KMS-11 (cell line): ENCODE results near the gene SLC37A4.
"Not testable (repeated sequence)": the region's sequence is repeated elsewhere in the genome, so short reads cannot be mapped to it uniquely, and the experiment has no call there.

Experiments
- H2AFZ ChIP-seq: fragments of 200-600 bp; sonication (generic); 2 replicates; pipeline ENCODE4 v1.6.1; 2016; ENCODE audit warnings: antibody characterized with exemption, mixed run types, low read depth
- H3K27ac ChIP-seq: fragments of 200-600 bp; sonication (generic); 2 replicates; pipeline ENCODE4 v1.6.1; 2016; ENCODE audit warnings: mild to moderate bottlenecking, mixed run types
- H3K27me3 ChIP-seq: fragments of 200-600 bp; sonication (generic); 2 replicates; pipeline ENCODE4 v1.6.1; 2017; ENCODE audit warnings: mild to moderate bottlenecking, low read depth, mixed run types, moderate library complexity; ENCODE audit not compliant: insufficient read depth
- H3K36me3 ChIP-seq: fragments of 200-600 bp; sonication (generic); 2 replicates; pipeline ENCODE4 v1.6.1; 2017; ENCODE audit warnings: mild to moderate bottlenecking, mixed run types; ENCODE audit not compliant: insufficient read depth
- H3K4me1 ChIP-seq: fragments of 200-600 bp; sonication (generic); 2 replicates; pipeline ENCODE4 v1.6.1; 2016; ENCODE audit warnings: mild to moderate bottlenecking, low read depth, mixed run types; ENCODE audit not compliant: poor library complexity, severe bottlenecking
- H3K4me2 ChIP-seq: fragments of 200-600 bp; sonication (generic); 2 replicates; pipeline ENCODE4 v1.7.0; 2016; ENCODE audit warnings: mild to moderate bottlenecking, mixed run types
- H3K4me3 ChIP-seq: fragments of 200-600 bp; sonication (generic); IDR thresholded peaks from 2 replicates; pipeline ENCODE4 v1.6.1; 2017; ENCODE audit warnings: low read depth, low read length, mixed read lengths; ENCODE audit not compliant: insufficient read depth
- H3K79me2 ChIP-seq: fragments of 200-600 bp; sonication (generic); 2 replicates; pipeline ENCODE4 v1.6.1; 2016; ENCODE audit warnings: low read depth, mixed run types; ENCODE audit not compliant: insufficient read depth
- H3K9ac ChIP-seq: fragments of 200-600 bp; sonication (generic); 2 replicates; pipeline ENCODE4 v1.6.1; 2016; ENCODE audit warnings: mild to moderate bottlenecking, mixed run types
- H4K20me1 ChIP-seq: fragments of 200-600 bp; sonication (generic); 2 replicates; pipeline ENCODE4 v1.6.1; 2016; ENCODE audit warnings: mild to moderate bottlenecking, mixed run types; ENCODE audit not compliant: insufficient read depth
- CTCF ChIP-seq: fragments of 200-600 bp; sonication (generic); conservative IDR thresholded peaks from 2 replicates; pipeline ENCODE4 v1.6.1; 2017; ENCODE audit warnings: low read depth, mild to moderate bottlenecking, antibody characterized with exemption, low read length, moderate library complexity, mixed read lengths

The SLC37A4 gene

GRCh38 chr11:119065369-119065768 is 34.7 kb upstream of the SLC37A4 start:
- no peak overlapping the region for H3K4me2 ChIP-seq
- no peak overlapping the region for H3K9ac ChIP-seq
- H4K20me1 ChIP-seq = no peaks in the 10 kb centered on the region
- H2AFZ ChIP-seq = no peak overlapping the region
- peaks cover 5% of the 10 kb centered on the region; the same call in 1 of the 2 replicates for H3K79me2 ChIP-seq
- H3K4me3 ChIP-seq = no peak overlapping the region
- peak; percentile 42; the same call in 1 of the 2 replicates for TF ChIP-seq CTCF
- no peak overlapping the region for H3K27ac ChIP-seq
- no peaks in the 10 kb centered on the region for H3K36me3 ChIP-seq
- H3K4me1 ChIP-seq = peaks cover 2% of the 10 kb centered on the region
- no peaks in the 10 kb centered on the region for H3K27me3 ChIP-seq

- Histone ChIP-seq H2AFZ (no peak overlapping the region), H3K4me1 (peaks cover 6% of the 10 kb centered on the region), H3K4me2 (no peak overlapping the region), H3K79me2 (peaks cover under 1% of the 10 kb centered on the region; the same call in 1 of the 2 replicates), H3K27me3 (no peaks in the 10 kb centered on the region), H3K4me3 (no peak overlapping the region), H3K9ac (no peak overlapping the region), H3K36me3 (no peaks in the 10 kb centered on the region), H3K27ac (no peak overlapping the region), H4K20me1 (no peaks in the 10 kb centered on the region)
- no peak for TF ChIP-seq CTCF
Measured at GRCh38 chr11:119062779-119063178, 32.1 kb upstream of the SLC37A4 start.

GRCh38 chr11:119061256-119061655 is 30.6 kb upstream of the SLC37A4 start:
- no peaks in the 10 kb centered on the region for H3K36me3 ChIP-seq
- no peak overlapping the region for H3K4me3 ChIP-seq
- no peak overlapping the region for H3K9ac ChIP-seq
- H3K27me3 ChIP-seq = no peaks in the 10 kb centered on the region
- H2AFZ ChIP-seq = no peak overlapping the region
- no peaks in the 10 kb centered on the region for H4K20me1 ChIP-seq
- H3K27ac ChIP-seq = no peak overlapping the region
- no peak overlapping the region for H3K4me2 ChIP-seq
- TF ChIP-seq CTCF = no peak
- no peaks in the 10 kb centered on the region; the same call in 1 of the 2 replicates for H3K79me2 ChIP-seq
- H3K4me1 ChIP-seq = peaks cover 4% of the 10 kb centered on the region

- not testable (repeated sequence) for H4K20me1 ChIP-seq, H3K27ac ChIP-seq, H3K4me3 ChIP-seq, H3K36me3 ChIP-seq, H2AFZ ChIP-seq, H3K9ac ChIP-seq, H3K27me3 ChIP-seq, H3K4me2 ChIP-seq
- H3K4me1 ChIP-seq = peaks cover 11% of the 10 kb centered on the region
- peaks cover 16% of the 10 kb centered on the region; the same call in 1 of the 2 replicates for H3K79me2 ChIP-seq
Measured at GRCh38 chr11:119059128-119059527, 28.5 kb upstream of the SLC37A4 start.

- peak within 1 kb of the TSS; percentile 55 for H2AFZ ChIP-seq
- H3K36me3 ChIP-seq = no peaks in the 10 kb centered on the region
- no peaks in the 10 kb centered on the region for H3K27me3 ChIP-seq
- H3K4me3 ChIP-seq = no peak within 1 kb of the TSS
- peak within 1 kb of the TSS; percentile 88 for H3K27ac ChIP-seq
- peak within 1 kb of the TSS; percentile 96 for H3K9ac ChIP-seq
- H3K79me2 ChIP-seq = peaks cover 16% of the 10 kb centered on the region; the same call in 1 of the 2 replicates
- peak within 1 kb of the TSS; percentile 85 for H3K4me2 ChIP-seq
- TF ChIP-seq CTCF = no peak
- H3K4me1 ChIP-seq = peaks cover 11% of the 10 kb centered on the region
- no peaks in the 10 kb centered on the region for H4K20me1 ChIP-seq
Measured at GRCh38 chr11:119057000-119057769, 26.5 kb upstream of the SLC37A4 start, which contains the start of gene HYOU1. TSS of gene HYOU1 (minus strand) at chr11:119057205. CDS start at chr11:119056160, 1,045 bp downstream.
